HEK293T (cell line): ENCODE data around the gene SRGAP3.

ENCODE experiments used
- CTCF ChIA-PET: fragments of 350-600 bp; formaldehyde crosslinking; extraction: SDS; loops from one replicate; lab custom pipeline; 2021; ENCODE audit warnings: antibody characterized with exemption, inconsistent platforms; lab: Yijun Ruan, JAX
- POLR2A ChIA-PET: fragments of 350-600 bp; formaldehyde crosslinking; extraction: SDS; loops from one replicate; lab custom pipeline; 2020; ENCODE audit warnings: antibody characterized with exemption, inconsistent platforms; lab: Yijun Ruan, JAX
- DNase-seq: peaks from one replicate; pipeline ENCODE4 v3.0.0; 2012; ENCODE audit warnings: mixed read lengths; ENCODE audit errors: extremely low spot score
- ARNT ChIP-seq: fragments of 450-650 bp; IDR thresholded peaks from 2 replicates; pipeline ENCODE4 v1.6.1; 2017; ENCODE audit warnings: mild to moderate bottlenecking
- BHLHE40 ChIP-seq: fragments of 450-650 bp; IDR thresholded peaks from 2 replicates; pipeline ENCODE4 v1.6.1; 2016; ENCODE audit warnings: mild to moderate bottlenecking, moderate library complexity, borderline replicate concordance
- CTBP1 ChIP-seq: fragments of 450-650 bp; IDR thresholded peaks from 2 replicates; pipeline ENCODE4 v1.6.1; 2016; ENCODE audit warnings: borderline replicate concordance
- ELF4 ChIP-seq: fragments of 450-650 bp; IDR thresholded peaks from 2 replicates; pipeline ENCODE4 v1.6.1; 2017; ENCODE audit warnings: antibody characterized with exemption
- FOXA1 ChIP-seq: fragments of 450-650 bp; IDR thresholded peaks from 2 replicates; pipeline ENCODE4 v1.6.1; 2016; ENCODE audit warnings: mild to moderate bottlenecking
- FOXK2 ChIP-seq: fragments of 450-650 bp; IDR thresholded peaks from 2 replicates; pipeline ENCODE4 v1.6.1; 2016; ENCODE audit warnings: mild to moderate bottlenecking
- FOXM1 ChIP-seq: fragments of 450-650 bp; IDR thresholded peaks from 2 replicates; pipeline ENCODE4 v1.6.1; 2017; ENCODE audit warnings: mild to moderate bottlenecking, borderline replicate concordance
- HDGF ChIP-seq: fragments of 450-650 bp; IDR thresholded peaks from 2 replicates; pipeline ENCODE4 v1.6.1; 2017; ENCODE audit warnings: antibody characterized with exemption, borderline replicate concordance
- L3MBTL2 ChIP-seq: fragments of 450-650 bp; conservative IDR thresholded peaks from 2 replicates; pipeline ENCODE4 v1.6.1; 2016; ENCODE audit warnings: mild to moderate bottlenecking
- LEF1 ChIP-seq: fragments of 450-650 bp; IDR thresholded peaks from 2 replicates; pipeline ENCODE4 v1.6.1; 2017; ENCODE audit warnings: mild to moderate bottlenecking, borderline replicate concordance
- NFRKB ChIP-seq: fragments of 450-650 bp; IDR thresholded peaks from 2 replicates; pipeline ENCODE4 v1.6.1; 2016; ENCODE audit warnings: mild to moderate bottlenecking, moderate library complexity
- SP1 ChIP-seq: fragments of 450-650 bp; IDR thresholded peaks from 2 replicates; pipeline ENCODE4 v1.6.1; 2017
- SUZ12 ChIP-seq: fragments of 450-650 bp; IDR thresholded peaks from 2 replicates; pipeline ENCODE4 v1.6.1; 2016; ENCODE audit warnings: mild to moderate bottlenecking
- TARDBP ChIP-seq: fragments of 450-650 bp; IDR thresholded peaks from 2 replicates; pipeline ENCODE4 v1.6.1; 2016
- ZNF384 ChIP-seq: fragments of 450-650 bp; IDR thresholded peaks from 2 replicates; pipeline ENCODE4 v1.6.1; 2016
- TF ChIP-seq, protein P1 (sequence below): fragments of 450-650 bp; IDR thresholded peaks from 2 replicates; pipeline ENCODE4 v1.6.1; 2016

Gene SRGAP3

DNA sequence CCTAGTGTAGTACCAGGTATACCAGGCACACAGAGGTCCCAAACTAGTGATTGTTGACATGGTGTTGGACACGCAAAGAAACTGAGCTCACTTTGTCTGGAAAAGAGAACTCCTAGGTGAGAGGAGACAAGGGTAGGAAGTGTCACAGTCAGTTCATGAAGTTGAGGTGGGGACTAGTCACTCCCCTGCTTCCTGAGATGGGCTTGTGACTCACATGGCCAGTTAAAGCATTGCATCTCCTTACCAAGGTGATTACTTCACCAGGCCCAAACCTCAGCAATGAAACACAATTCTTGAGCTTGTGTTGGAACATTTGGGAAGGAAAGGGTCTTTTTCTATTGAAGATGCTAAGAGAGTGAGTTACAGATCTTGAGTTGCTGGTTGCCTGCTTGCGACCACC, 236.9 kb downstream of the SRGAP3 start:
- TF ChIP-seq LEF1 (no peak), ELF4 (no peak), ARNT (no peak), ZNF384 (no peak), SP1 (no peak), SUZ12 (no peak), CTBP1 (no peak), TARDBP (no peak), FOXA1 (no peak), FOXM1 (no peak), NFRKB (no peak), FOXK2 (no peak), HDGF (no peak), L3MBTL2 (no peak), BHLHE40 (no peak)
- TF ChIP-seq, protein P1, sequence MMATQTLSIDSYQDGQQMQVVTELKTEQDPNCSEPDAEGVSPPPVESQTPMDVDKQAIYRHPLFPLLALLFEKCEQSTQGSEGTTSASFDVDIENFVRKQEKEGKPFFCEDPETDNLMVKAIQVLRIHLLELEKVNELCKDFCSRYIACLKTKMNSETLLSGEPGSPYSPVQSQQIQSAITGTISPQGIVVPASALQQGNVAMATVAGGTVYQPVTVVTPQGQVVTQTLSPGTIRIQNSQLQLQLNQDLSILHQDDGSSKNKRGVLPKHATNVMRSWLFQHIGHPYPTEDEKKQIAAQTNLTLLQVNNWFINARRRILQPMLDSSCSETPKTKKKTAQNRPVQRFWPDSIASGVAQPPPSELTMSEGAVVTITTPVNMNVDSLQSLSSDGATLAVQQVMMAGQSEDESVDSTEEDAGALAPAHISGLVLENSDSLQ: no peak
- CTCF ChIA-PET: interaction anchor here (0.6 to 2.0 kb wide), 2 partner anchors 9 to 24 kb away, joined by 3 to 9 read pairs; no protein-coding TSS in a partner anchor
- POLR2A ChIA-PET: no interaction called here
- DNase-seq: no peak

DNA sequence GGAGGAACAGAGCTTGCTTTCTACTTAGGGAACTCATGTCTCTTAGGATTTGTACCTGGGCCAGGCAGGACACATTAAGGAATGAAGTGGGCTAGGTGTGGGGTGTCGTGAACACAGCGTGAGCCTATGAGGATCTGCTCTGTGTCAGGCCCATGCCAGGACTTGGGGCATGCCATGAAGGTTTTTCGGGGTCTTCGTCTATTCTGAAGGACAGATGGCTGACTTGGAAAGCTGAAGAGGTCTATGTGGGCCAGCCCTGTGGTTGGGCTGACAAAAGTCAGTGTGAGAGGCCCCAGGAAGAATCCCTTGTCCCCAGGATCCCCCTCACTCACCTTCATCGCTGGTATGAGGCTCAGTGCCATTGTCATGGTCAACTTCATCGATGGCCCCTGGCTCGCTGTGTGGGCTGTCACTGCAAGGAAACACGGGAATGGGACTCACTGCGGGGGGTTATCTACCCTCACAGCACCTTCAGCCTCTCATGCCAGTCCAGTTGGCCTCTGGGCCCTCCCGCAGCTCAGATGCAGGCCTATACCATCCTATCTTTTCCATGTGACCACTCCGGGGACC, 239.4 kb downstream of the SRGAP3 start:
- TF ChIP-seq FOXK2: no peak
- TF ChIP-seq HDGF: no peak
- TF ChIP-seq, protein P1: no peak
- no peak for TF ChIP-seq FOXM1
- TF ChIP-seq L3MBTL2: no peak
- no peak for TF ChIP-seq ELF4
- TF ChIP-seq SUZ12: no peak
- TF ChIP-seq TARDBP: no peak
- TF ChIP-seq CTBP1: no peak
- TF ChIP-seq LEF1: no peak
- TF ChIP-seq ARNT: no peak
- TF ChIP-seq FOXA1: no peak
- no peak for TF ChIP-seq SP1
- TF ChIP-seq ZNF384: no peak
- no peak for TF ChIP-seq BHLHE40
- no peak for TF ChIP-seq NFRKB
- no peak for DNase-seq
- ChIA-PET CTCF (no interaction called here), POLR2A (no interaction called here)

DNA sequence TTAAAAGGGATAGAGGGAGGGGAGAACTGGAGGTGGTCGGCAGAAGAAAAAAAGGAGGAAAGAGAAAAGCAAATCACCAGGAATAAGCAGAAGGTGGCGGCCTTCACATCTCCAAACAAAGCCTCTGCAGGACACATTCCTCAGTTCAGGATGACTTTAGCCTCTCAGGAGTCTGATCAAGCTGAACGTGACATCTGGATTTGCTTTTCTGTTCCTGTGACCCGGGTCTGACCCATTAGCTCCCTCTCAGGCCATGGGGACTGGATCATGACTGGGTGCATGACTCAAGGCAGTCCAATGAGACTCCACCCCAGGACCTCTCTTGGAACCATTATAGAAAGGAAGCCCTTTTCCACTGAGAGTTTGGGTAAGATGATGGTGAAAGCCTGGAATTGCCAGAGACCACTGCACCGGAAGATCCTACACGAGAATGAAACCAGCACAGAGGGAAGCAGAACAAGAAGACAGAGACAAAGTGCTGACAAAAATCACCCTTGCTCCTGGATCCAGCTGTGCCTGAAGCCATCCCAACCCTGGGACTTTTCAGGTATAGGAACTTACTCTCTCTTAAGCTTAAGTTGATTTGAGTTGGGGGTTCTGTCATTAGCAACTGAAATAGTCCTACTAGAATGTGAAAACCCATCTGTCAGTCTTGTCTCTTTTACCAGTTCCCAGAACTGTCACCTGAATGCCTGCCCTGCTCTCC, 240.7 kb downstream of the SRGAP3 start:
- TF ChIP-seq FOXM1 (no peak), NFRKB (no peak), BHLHE40 (no peak), L3MBTL2 (no peak), TARDBP (no peak), SUZ12 (no peak), LEF1 (no peak), FOXA1 (no peak), SP1 (no peak), ELF4 (no peak), CTBP1 (no peak), ZNF384 (no peak), FOXK2 (no peak), ARNT (no peak), HDGF (no peak)
- TF ChIP-seq, protein P1: no peak
- ChIA-PET CTCF (interaction anchor here (0.9 kb wide), 1 partner anchor 21 kb away, joined by 3 read pairs; no protein-coding TSS in a partner anchor), POLR2A (no interaction called here)
- no peak for DNase-seq

DNA sequence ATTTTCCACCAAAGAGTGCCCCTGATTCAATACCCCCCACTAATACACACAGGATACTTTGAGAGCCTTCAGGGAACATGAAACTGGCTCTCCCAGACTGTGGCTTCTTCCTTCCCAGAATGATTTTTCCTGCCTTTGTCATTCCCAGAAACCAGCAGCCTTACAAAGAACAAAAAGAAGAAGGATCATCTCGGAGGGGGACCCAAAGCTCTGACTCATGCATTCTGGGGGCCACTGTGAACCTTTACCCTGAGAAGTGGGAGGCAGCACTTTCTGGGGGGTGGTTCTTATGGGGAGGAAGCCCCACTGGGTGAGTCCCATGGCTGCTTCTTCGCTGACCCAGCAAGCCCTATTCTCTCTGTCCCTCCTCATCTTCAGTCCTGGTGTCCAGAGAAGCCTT, 241.5 kb downstream of the SRGAP3 start:
- ChIA-PET CTCF (no interaction called here), POLR2A (no interaction called here)
- TF ChIP-seq BHLHE40: no peak
- TF ChIP-seq NFRKB: no peak
- no peak for TF ChIP-seq FOXK2
- TF ChIP-seq ELF4: no peak
- no peak for TF ChIP-seq HDGF
- TF ChIP-seq SP1: no peak
- TF ChIP-seq FOXM1: no peak
- TF ChIP-seq ZNF384: no peak
- no peak for TF ChIP-seq CTBP1
- no peak for TF ChIP-seq LEF1
- TF ChIP-seq SUZ12: no peak
- TF ChIP-seq, protein P1: no peak
- TF ChIP-seq ARNT: no peak
- no peak for TF ChIP-seq L3MBTL2
- TF ChIP-seq FOXA1: no peak
- no peak for TF ChIP-seq TARDBP
- no peak for DNase-seq
